ENCODE measurements around the gene NR1H2. TPM values are rescaled to one million over a fixed set of nuclear protein-coding genes. Genes with fewer than 3 reads are reported as not detected.
"Not testable (repeated sequence)": the region's sequence is repeated elsewhere in the genome, so short reads cannot be mapped to it uniquely, and the experiment has no call there.

NR1H2 gene
- total RNA-seq, 1 donor from 2014 or later = 68.7 TPM

- no peak for DNase-seq (ENCODE audit: low spot score)
Measured at GRCh38 chr19:50377517-50377916, 1.3 kb downstream of the NR1H2 start.

DNA sequence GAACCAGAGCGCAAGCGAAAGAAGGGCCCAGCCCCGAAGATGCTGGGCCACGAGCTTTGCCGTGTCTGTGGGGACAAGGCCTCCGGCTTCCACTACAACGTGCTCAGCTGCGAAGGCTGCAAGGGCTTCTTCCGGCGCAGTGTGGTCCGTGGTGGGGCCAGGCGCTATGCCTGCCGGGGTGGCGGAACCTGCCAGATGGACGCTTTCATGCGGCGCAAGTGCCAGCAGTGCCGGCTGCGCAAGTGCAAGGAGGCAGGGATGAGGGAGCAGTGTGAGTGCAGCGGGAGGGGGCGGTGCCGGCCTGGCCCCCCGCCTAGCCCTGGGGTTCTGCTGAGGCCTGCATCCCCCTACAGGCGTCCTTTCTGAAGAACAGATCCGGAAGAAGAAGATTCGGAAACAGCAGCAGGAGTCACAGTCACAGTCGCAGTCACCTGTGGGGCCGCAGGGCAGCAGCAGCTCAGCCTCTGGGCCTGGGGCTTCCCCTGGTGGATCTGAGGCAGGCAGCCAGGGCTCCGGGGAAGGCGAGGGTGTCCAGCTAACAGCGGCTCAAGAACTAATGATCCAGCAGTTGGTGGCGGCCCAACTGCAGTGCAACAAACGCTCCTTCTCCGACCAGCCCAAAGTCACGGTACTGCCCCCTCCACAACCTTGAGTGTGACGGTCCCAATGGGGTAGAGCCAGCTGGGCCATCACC is 2.1 kb downstream of the NR1H2 start:
- no peak for DNase-seq (ENCODE audit: low spot score)

- no peak for DNase-seq (ENCODE audit: low spot score)
Measured at GRCh38 chr19:50378863-50379236, 2.6 kb downstream of the NR1H2 start.

- no peak for DNase-seq (ENCODE audit: low spot score)
Measured at GRCh38 chr19:50379602-50380001, 3.3 kb downstream of the NR1H2 start.

GRCh38 chr19:50380137-50380536 is 3.9 kb downstream of the NR1H2 start:
- DNase-seq (ENCODE audit: low spot score) = no peak

DNA sequence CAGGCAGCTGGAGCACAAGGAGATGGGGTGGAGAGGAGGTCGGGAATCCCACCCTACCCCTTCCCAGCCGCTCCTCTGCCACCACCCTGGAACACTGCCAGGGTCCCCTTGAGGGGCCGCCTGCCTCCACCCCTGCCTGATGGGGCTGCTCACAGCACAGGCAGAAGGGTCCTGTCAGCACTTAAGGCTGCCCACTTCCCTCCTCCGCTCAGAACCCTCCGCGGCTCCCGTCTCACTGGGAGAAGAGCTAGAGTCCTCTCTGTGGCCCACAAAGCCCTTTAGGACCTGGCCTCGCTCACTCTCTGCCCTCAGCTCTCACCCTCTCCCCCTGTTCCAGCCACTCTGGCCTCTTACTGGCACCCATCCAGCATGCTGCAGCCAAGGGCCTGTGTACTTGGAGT is 4.5 kb downstream of the NR1H2 start:
- DNase-seq (ENCODE audit: low spot score) = no peak

- no peak for DNase-seq (ENCODE audit: low spot score)
Measured at GRCh38 chr19:50381881-50382729, 5.8 kb downstream of the NR1H2 start.

DNA sequence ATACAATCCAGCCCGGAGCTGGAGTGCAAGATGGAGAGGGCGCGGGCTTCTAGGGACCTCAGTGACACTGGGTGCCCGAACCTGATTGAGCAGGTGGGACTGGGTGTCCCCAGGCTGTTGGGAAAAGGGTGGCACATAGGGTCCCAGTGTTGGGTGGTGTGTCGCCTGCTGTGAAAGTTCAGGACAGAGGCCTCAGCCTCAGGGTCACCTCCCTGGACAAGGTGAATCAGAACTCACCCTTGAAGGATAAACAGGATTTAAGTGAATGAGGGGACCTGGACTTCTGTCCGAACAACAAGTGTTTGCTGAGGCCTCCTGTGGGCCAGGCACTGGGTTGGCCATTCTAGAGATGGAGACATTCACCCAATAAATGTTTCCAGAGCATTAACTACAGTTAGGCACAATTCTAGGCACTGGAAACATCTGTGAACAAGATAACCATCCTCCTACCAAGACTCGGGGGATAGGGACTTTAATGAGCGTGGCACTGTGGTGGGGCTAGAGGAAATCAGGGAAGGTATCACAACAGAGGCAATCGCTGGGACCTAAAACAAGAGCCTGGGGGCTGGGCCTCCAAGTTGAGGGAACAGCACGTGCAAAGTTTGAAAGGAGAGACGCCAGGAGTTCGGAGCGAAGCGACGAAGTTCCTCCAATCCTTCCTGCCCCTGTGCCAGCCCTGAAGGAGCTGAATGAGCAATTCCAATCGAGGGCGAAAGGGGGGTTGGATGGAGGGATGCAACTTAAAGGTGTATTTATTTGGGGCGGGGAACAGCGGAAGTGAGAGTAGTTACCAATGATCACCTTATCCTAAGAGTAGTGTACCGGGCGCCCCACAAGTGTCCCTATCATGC is 7.0 kb downstream of the NR1H2 start:
- DNase-seq (ENCODE audit: low spot score) = no peak

- peak; percentile 98 for DNase-seq (ENCODE audit: low spot score)
Measured at GRCh38 chr19:50383852-50384684, 7.8 kb downstream of the NR1H2 start, which contains the start of gene POLD1. Gene POLD1 (plus strand): TSS chr19:50384347. CDS start chr19:50398852, 14,505 bp downstream.

DNA sequence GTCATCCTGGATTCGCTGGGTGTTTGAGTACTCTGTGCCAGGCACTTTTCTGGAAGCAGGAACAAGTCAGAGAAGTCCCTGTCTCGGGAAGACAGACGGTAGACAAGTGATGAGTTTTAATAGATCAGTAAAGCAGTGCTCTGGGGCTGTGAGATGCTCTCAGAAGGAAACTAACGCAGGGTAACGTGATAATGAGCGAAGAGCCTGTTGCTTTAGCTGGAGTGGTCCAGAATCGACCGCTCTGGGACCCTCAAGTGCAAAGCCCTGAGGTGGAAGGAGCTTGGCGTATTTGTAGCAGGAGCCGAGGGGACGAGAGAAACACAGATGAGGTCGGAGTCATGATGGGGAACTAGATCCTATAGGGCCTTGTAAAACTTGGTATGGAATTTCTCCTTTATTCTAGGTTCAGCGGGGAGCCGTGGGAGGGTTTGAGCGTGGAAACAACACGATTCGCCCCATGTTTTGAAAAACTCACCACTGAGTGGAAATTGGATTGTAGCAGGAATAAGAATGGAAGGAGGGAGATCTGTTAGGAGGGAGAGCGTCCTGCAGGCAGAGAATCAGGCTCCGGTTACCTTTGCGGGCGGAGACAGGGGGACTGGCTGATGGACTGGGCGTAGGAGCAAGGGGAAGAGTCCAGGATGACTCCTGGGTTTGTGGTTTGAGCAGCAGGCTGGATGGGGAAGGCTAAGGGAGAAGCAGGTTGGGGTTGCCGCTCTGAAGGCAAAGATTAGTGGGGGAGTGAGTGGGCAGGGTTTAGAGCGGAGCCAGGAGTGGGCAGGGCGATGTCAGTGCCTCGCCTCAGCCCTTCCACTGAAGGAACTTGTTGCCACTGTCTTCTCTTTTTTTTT is 8.7 kb downstream of the NR1H2 start:
- DNase-seq (ENCODE audit: low spot score) = no peak

GRCh38 chr19:50387176-50387867 is 11.1 kb downstream of the NR1H2 start:
- DNase-seq (ENCODE audit: low spot score) = no peak

- DNase-seq (ENCODE audit: low spot score) = no peak
Measured at GRCh38 chr19:50387868-50388245, 11.6 kb downstream of the NR1H2 start.

GRCh38 chr19:50390295-50390694 is 14.0 kb downstream of the NR1H2 start:
- not testable (repeated sequence) for DNase-seq (ENCODE audit: low spot score)

DNA sequence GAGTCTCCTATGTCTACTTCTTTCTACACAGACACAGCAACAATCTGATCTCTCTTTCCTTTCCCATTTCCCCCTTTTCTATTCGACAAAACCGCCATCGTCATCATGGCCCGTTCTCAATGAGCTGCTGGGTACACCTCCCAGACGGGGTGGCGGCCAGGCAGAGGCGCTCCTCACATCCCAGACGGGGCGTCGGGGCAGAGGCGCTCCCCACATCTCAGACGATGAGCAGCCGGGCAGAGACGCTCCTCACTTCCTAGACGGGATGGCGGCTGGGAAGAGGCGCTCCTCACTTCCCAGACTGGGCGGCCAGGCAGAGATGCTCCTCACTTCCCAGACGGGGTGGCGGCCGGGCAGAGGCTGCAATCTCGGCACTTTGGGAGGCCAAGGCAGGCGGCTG is 14.7 kb downstream of the NR1H2 start:
- DNase-seq (ENCODE audit: low spot score) = not testable (repeated sequence)

DNA sequence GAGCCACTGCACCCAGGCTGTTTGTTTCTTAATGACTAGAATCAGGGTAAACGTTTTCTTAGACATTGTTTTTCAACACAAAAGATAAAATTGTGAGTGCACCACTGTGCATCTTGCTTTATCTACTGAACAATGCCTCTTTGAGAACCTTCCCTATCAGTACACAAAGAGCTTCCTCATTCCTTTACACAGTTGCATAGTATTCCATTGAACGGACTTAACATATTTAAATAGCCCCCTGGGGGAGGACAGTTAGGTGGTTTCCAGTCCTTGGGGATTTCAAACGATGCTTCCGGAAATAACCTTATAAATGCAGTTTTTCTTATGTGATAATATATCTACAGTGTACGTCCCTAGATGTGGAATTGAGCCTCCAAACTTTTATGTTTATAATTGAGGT is 16.5 kb downstream of the NR1H2 start:
- DNase-seq (ENCODE audit: low spot score) = no peak

DNA sequence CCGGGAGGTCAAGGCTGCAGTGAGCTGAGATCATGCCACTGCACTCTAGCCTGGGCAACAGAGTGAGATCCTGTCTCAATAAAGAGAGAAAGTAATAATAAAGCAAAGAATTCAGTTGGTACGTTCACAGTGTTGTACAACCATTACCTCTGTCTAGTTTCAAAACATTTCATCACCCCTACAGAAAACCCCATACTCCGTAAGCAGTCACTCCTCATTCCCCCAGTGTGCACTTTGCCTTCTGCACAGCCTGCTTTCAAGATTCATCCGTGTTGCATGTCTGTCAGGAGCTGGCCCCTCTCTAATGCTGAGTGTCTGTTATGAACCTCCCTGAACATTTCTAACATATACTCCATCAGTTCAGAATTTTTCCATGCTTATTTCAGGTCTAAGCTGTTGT is 17.3 kb downstream of the NR1H2 start:
- DNase-seq (ENCODE audit: low spot score) = no peak

GRCh38 chr19:50394017-50394416 is 17.8 kb downstream of the NR1H2 start:
- DNase-seq (ENCODE audit: low spot score) = no peak

- no peak for DNase-seq (ENCODE audit: low spot score)
Measured at GRCh38 chr19:50398675-50399367, 22.6 kb downstream of the NR1H2 start.

- DNase-seq (ENCODE audit: low spot score) = no peak
Measured at GRCh38 chr19:50399368-50399745, 23.1 kb downstream of the NR1H2 start.
